SW 1271 (cell line): ENCODE data around the gene ZNF19.

ENCODE experiments used
- DNase-seq, 2 experiments: peaks; one replicate each; lab custom pipeline; 2025; lab: John Stamatoyannopoulos, UW

Gene ZNF19

DNA sequence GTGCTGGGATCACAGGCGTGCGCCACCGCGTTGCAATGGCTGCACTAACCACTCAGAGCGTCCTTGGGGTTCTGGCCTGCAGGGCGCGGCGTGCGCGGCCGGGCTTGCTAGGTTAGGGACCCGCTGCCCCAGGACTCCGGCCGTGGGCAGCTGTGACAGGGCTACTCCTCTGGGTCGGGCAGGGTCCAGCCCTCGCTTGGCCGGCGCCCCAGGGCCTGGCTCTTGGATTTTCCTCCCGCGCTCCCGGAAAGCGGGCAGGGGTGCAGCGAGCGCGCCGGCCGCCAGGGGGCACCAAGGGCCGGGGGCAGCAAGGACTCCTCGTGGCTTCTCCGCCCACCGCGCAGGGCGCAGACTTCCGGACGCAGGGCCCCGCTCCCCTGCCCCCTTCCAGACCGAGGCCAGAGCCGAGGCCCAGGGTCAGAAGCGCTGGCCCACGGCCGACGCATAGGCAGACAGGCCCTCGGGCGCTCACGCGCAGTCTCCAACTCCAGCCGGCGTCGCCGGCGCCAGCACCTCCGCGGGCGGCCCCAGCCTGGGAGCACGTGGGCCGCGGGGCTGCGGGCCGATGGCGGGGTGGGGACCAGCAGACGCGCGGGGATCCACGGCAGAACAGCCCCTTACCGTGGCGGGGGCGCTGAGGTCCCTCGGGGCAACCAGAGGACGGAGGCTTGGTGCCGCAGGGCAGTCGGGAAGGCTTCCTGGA, 47.6 kb downstream of the ZNF19 start:
- no peak for DNase-seq

DNA sequence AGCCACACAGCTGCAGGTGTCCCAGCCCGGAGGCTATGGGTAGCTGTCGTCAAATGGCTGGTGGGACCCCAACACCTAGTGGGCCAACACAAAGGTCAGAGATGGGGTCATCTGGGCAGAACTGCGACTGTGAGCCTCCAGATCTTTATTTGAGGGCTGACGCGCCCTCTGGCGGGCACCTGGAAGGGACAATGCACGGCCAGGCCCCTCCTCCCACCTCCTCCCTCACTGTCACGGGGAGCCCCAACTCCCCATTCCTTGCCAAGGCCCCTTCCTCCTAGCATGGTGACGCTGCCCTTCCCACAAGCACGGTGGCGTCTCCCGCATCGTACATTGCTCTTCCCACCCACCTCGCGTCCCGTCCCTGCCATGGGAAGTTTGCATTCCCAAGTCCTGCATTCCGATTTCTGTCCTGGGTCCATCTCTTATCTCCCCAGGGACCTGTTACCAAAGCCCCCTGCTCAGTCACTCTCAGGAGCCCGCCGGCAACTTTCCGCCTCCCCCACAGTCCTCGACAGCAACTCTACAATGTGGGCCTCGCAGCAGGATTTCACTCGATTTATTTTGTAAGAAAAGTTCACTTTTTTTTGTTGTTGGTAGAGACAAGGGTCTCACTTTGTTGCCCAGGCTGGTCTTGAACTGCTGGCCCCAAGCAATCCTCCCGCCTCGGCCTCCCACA, 48.3 kb downstream of the ZNF19 start:
- no peak for DNase-seq

DNA sequence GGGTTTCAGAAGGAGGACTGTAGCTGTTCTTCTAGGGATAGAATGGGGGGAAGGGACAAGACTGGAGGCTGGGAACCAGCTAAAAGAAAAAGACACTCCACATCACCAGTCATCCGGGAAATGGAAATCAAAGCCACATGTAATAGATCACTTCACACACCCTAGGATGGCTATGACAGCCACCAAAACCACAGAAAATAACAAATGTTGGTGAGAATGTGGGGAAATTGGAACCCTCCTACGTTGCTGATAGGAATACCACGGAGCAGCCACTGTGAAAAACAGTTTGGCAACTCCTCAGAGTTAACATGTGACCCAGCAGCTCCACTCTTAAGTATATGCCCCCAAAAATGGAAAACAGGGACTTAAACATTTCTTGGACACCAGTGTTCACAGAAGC, 49.6 kb downstream of the ZNF19 start:
- no peak for DNase-seq

DNA sequence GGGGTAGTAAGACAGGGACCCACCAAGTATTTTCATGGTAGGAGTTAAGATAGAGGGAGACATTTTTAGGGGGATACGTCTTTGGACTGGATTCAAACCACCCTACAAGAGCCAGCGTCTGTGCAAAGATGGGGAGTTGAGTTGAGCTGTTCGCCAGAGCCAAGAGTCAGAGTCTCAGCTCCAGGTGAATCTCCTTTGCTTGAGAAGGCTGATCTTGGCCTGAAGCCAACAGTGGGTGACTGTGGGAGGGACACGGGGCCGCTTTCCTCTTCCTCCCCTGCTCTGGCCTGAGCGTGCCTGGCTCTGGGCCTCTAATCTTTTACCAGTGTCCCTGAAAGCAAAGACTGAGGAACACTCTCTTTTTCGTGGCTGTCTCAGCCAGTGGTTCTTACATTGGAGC, 52.7 kb downstream of the ZNF19 start:
- no peak for DNase-seq

DNA sequence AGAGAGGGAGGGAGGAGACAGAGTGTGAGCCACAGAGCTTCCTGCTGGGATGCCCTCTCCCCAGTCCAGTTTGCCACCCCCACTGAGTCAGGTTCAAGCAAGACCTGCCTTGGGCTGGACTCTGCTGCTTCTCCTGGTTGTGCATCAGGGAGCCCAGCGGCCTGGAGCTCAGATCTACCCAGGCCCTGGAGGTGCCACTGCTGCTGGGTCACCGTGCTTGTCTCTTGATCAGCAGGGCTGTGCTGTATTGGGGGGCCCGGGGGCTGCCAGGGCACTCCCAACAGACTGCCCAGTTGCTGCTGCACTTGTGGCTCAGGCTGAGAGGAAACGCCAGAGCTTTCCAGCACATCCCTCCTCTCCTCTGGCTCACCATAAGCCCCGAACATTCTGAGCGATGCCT, 56.2 kb downstream of the ZNF19 start:
- no peak for DNase-seq

DNA sequence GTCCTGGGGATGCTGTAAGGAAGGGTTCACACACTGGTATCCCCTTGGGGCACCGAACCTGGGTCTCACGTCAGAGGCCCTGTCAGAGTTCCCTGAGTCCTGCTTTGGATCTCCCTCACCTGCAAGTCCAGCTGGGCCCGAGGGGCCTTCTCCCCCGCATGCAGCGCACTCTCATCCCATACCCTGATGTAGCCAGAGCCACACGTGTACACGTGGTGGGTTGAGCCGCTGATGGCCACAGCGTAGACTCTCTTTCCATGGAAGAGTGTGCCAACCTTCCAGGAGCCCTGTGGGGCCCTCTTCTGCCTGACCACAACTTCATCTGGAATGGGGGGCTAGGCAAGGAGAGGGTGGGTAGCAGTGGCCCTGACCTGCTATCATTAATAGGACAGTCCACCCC, 57.1 kb downstream of the ZNF19 start:
- no peak for DNase-seq

DNA sequence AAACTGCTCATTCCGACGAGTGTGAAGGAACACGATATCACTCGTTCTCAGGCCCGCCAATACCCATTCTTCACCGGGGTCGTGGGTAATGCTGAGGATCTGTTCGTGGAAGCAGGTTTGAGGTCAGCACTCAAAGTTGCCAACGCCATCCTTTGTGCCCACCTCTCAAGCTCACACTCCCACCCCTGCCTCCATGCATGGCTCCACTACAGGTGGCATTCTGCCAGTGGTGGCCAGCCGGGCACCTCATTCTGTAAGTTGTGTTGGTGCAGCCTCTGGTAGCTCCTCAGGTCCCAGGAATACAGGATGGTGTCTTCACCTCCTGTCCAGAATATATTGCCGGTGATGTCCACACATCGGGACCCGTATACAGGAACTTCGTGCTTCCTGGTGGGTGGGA, 57.9 kb downstream of the ZNF19 start:
- DNase-seq, result no peak

DNA sequence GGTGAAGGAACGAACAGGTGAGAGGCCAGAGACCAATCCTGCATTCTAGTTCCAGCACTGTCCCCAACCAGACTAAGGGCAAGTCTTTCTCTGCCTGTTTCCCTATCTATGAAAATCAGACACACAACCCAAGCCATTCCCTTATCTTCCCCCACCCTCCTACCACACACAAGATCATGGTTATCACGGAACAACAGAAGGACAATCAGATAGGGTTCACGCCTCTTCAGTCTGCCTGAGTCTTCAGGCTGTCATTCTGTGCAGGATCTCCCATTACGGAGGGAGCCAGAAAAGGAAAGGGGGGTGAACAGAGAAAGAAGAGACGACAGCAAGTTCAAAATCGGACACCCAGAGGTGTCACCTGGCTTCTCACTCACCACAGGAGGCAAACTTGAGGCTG, 58.4 kb downstream of the ZNF19 start:
- DNase-seq, result no peak

DNA sequence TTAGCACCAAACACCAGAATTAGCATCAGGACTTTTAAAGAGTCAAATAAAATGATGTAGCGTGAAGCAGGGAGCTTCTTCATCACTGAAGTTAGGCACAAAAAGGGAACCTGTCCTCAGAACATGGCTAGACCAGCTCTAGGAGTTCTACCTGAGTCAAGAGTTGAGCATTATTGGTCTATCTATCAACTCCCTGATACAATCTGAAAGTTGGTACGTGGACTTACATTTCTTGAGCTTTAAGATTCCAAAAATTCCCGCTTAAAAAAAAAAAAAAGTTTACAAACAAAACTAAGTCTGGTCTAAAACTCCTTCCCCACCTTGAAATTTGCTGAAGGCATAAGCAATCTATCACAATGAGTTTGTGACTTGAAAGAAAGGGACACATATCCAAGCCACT, 59.5 kb downstream of the ZNF19 start:
- DNase-seq, result no peak

DNA sequence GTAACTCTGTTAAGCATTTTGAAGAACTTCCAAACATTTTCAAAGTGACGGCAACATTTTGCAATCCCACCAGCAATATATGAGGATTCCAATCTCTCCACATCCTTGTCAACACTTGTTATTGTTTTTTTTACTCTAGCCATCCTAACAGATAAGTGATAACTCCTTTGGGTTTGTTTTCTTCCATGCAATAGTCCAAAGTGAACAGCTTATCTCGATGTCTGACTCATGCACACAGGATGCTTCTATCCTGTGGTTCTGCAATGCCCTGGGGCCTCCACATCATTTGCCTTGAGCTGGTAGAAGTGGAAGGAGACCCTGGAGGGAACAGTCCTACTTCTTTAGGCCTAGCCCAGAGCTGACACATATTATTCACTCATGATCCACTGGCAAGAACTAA, 60.2 kb downstream of the ZNF19 start:
- no peak for DNase-seq

DNA sequence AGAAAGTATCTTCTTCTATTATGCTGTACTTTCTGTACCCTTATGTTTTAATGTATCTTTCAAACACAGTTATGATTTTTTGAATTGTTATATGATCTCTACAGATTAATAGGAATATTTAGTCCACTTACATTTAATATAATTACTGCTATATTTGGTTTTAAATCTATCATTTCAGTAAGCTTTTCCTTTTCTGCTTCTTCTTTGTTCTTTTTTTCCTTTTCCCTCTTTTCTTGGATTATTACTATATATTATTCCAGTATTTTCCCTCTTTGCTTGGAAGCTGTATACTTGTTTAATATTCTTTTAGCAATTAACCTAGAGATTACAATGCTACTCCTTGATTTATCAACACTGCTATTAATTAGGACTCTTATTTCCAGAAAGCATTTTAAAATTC, 60.7 kb downstream of the ZNF19 start:
- no peak for DNase-seq

DNA sequence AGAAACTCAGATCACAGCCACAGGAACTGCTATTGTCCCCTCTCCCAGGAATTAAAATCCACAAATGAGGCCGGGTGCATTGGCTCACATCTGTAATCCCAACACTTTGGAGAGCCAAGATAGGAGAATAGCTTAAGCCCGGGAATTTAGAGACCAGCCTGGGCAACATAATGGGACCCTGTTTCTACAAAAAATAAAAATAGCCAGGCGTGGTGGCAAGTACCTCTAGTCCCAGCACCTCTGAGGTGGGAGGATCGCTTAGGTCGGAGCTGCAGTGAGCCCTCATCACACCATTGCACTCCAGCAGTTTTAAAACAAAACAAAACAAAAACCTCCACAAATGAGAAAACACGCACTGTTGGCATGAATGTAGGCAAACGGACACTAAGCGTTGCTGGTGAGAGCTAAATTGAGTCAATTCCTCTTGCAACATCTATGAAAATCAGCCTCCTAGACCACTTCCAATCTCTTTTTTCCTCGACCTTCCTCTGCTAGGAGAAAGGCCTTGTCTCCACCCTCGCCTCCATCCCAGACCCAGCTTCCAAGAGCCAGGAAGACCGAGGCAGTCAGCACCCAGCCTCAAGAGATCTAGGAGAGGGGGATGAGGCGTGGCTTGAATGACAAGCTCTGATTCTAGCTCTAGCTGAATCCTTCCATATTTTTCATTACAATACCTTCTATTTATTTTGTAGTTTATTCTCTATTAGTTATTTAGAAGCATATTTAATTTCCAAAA, 62.1 kb downstream of the ZNF19 start:
- no peak for DNase-seq

DNA sequence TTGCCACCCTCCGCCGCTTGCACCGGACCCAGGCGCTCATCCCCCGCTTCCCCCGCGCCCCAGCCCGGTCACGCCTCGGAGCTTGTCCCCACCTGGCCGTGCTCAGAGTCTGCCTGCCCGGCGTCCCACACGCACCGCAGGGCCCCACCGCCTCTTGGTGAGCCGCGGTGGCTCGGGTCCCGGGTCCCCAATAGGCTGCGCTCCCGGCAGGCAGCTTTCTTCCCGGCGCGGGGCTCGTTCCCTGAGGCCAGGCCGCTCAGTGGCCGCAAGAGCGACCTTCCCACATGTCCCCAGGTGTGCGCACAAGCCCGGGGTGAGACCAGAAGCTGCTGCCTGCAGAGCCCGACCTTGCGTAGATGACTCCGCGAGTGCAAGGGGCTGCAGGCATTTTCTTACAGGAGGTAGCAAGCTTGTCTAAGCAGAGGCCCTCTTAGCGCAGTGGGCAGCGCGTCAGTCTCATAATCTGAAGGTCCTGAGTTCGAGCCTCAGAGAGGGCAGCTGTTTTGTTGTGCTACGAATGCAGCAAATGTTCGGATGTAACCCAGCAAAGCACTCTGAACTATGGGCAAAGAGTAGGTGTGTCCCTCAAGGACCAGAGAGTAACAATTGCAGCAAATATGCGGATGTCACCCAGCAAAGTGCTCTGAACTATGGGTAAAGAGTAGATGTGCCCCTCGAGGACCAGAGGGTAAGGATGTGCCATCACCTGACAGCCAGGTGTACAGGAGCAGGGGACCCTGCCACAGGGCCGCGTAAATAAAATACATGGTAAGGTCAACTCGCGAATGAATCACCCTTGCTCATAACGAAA, 62.9 kb downstream of the ZNF19 start:
- DNase-seq, result no peak

DNA sequence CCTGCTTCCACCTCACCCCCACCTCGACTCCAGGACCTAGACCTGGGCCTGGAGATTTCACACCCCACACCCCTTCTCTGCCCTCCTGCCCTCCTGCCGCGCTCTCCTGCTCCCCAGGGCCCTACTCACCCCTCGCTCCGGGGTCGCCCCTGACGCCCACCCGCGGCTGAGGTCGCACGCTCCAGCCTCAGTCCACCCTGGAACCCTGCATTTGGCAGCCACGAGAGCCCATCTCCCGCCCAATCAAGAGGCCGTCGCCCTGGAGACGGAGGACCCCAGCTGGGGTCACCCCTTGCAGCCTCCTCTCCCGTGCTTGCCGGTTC, 63.4 kb downstream of the ZNF19 start:
- no peak for DNase-seq

DNA sequence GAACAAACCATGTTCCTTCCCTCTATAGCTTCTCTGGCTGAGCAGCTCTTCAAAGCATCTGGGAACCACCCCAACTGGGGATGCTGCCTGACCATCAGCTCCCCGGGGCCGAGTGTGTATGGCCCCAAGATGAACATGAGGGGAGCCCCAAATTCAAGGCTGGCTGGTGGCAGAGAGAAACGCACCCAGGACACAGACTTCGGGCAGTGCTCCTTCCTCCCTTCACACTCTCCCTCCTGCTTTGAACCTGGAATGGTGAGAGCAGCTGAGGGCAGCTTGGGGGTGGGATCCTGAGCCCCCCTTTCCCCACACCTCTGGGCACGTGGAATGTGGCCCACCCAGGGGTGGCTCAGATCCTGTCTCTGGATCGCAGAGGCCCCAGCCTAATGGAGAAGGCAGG, 64.5 kb downstream of the ZNF19 start:
- no peak for DNase-seq

DNA sequence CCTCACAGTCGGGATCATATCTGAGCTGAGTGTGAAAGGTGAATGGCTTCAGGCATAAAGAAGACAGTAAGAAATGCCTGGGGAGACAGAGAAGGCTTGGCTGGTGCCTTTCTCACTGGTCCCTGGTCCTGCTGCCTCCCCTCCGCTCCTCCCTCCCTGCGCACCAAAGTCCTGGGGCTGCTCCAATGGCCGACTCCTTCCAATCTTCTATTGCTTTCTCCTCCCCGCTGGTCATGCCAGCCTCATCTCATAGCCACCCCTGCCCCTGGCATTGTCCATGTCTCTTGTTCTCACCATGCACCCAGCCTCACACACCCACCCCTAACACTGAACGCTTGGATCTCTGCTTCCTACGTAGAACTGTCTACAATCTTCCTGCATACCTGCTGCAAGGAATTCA, 65.3 kb downstream of the ZNF19 start:
- DNase-seq, result no peak
